IMR-90 (cell line): Measurements from ENCODE around the gene SNX2. TPM values are rescaled to one million over a fixed set of nuclear protein-coding genes. Genes with fewer than 3 reads are reported as not detected.

Source experiments
- ATAC-seq: fragments of 200-7000 bp; cut with Tn5 transposase; 2 replicates; pipeline ENCODE4 v1.9.1; 2020; ENCODE audit warnings: low read depth, mild to moderate bottlenecking, moderate library complexity
- BruUV-seq: library from RNA; stranded (reverse); fragments of 400-500 nt; replicated peaks from 2 replicates; lab custom pipeline; 2021; lab: Mats Ljungman, UMichigan
- CTCF ChIA-PET: fragments of 300-600 bp; formaldehyde crosslinking; extraction: SDS; loops from one replicate; lab custom pipeline; 2021; ENCODE audit warnings: antibody characterized with exemption; lab: Yijun Ruan, JAX
- POLR2A ChIA-PET: fragments of 300-600 bp; sonication (Branson Sonifier 250); formaldehyde crosslinking; loops from one replicate; lab custom pipeline; 2022; ENCODE audit warnings: antibody characterized with exemption; ENCODE audit not compliant: unreplicated experiment; lab: Charles Lee
- DNase-seq: peaks from one replicate; pipeline ENCODE4 v3.0.0; 2013
- H2AFZ ChIP-seq: replicated peaks from 2 replicates; pipeline ENCODE3; 2013; ENCODE audit warnings: low read length, mild to moderate bottlenecking; ENCODE audit not compliant: poor library complexity
- H2AK5ac ChIP-seq: 2 replicates; pipeline ENCODE4 v1.6.1; 2013; ENCODE audit warnings: low read depth, low read length, inconsistent platforms
- H2AK9ac ChIP-seq: replicated peaks from 2 replicates; pipeline ENCODE3; 2013; ENCODE audit warnings: mild to moderate bottlenecking, low read depth, low read length, moderate library complexity; ENCODE audit not compliant: poor library complexity
- H2BK120ac ChIP-seq: 2 replicates; pipeline ENCODE4 v1.6.1; 2013; ENCODE audit warnings: low read depth, low read length, inconsistent platforms
- H2BK15ac ChIP-seq: 3 replicates; pipeline ENCODE4 v1.6.1; 2013; ENCODE audit warnings: low read depth, low read length, inconsistent platforms
- H2BK20ac ChIP-seq: 2 replicates; pipeline ENCODE4 v1.6.1; 2013; ENCODE audit warnings: low read depth, mild to moderate bottlenecking, inconsistent platforms, low read length, moderate library complexity
- H2BK5ac ChIP-seq: 2 replicates; pipeline ENCODE4 v1.6.1; 2013; ENCODE audit warnings: mild to moderate bottlenecking, low read depth, low read length, inconsistent platforms; ENCODE audit not compliant: poor library complexity, severe bottlenecking
- H3K14ac ChIP-seq: replicated peaks from 2 replicates; pipeline ENCODE4 v1.6.1; 2013; ENCODE audit warnings: low read depth, low read length, inconsistent platforms
- H3K18ac ChIP-seq: 2 replicates; pipeline ENCODE4 v1.6.1; 2013; ENCODE audit warnings: low read depth, low read length, control low read depth
- H3K23ac ChIP-seq: 2 replicates; pipeline ENCODE4 v1.6.1; 2013; ENCODE audit warnings: low read depth, low read length, inconsistent platforms
- H3K27ac ChIP-seq: 2 replicates; pipeline ENCODE4 v1.5.1; 2013; ENCODE audit warnings: mild to moderate bottlenecking, control low read depth, low read length; ENCODE audit not compliant: insufficient read depth
- H3K27me3 ChIP-seq: 2 replicates; pipeline ENCODE4 v1.6.1; 2013; ENCODE audit warnings: low read length; ENCODE audit not compliant: control insufficient read depth, insufficient read depth
- H3K36me3 ChIP-seq: 2 replicates; pipeline ENCODE4 v1.6.1; 2013; ENCODE audit warnings: low read length, mixed read lengths; ENCODE audit not compliant: control insufficient read depth, insufficient read depth
- H3K4ac ChIP-seq: 2 replicates; pipeline ENCODE4 v1.6.1; 2013; ENCODE audit warnings: low read depth, low read length, inconsistent platforms
- H3K4me1 ChIP-seq: 2 replicates; pipeline ENCODE4 v1.6.1; 2013; ENCODE audit warnings: low read length, mixed read lengths; ENCODE audit not compliant: control insufficient read depth, insufficient read depth
- H3K4me2 ChIP-seq: 2 replicates; pipeline ENCODE4 v1.6.1; 2013; ENCODE audit warnings: low read depth, mild to moderate bottlenecking, control low read depth, low read length, moderate library complexity
- H3K4me3 ChIP-seq: 2 replicates; pipeline ENCODE4 v1.5.1; 2013; ENCODE audit warnings: low read depth, mild to moderate bottlenecking, control low read depth, low read length, moderate library complexity; ENCODE audit not compliant: insufficient read depth
- H3K56ac ChIP-seq: 2 replicates; pipeline ENCODE4 v1.6.1; 2013; ENCODE audit warnings: low read length, inconsistent platforms; ENCODE audit not compliant: insufficient read depth; ENCODE audit errors: extremely low read depth
- H3K79me1 ChIP-seq, 2 experiments: 2 replicates each; pipeline ENCODE4 v1.6.1; 2013; ENCODE audit warnings: low read length in 2 of 2, inconsistent platforms in 1 of 2, low read depth in 1 of 2
- H3K9ac ChIP-seq: 2 replicates; pipeline ENCODE4 v1.6.1; 2013; ENCODE audit warnings: low read depth, low read length, control low read depth
- H3K9me1 ChIP-seq: 2 replicates; pipeline ENCODE4 v1.6.1; 2013; ENCODE audit warnings: low read length, inconsistent platforms; ENCODE audit not compliant: insufficient read depth
- H3K9me3 ChIP-seq: 2 replicates; pipeline ENCODE4 v1.6.1; 2013; ENCODE audit warnings: low read length; ENCODE audit not compliant: control insufficient read depth, insufficient read depth
- H4K20me1 ChIP-seq: 2 replicates; pipeline ENCODE4 v1.6.1; 2013; ENCODE audit warnings: low read length, inconsistent platforms; ENCODE audit not compliant: insufficient read depth
- H4K5ac ChIP-seq: 2 replicates; pipeline ENCODE4 v1.6.1; 2013; ENCODE audit warnings: mild to moderate bottlenecking, low read depth, low read length, control low read depth
- H4K8ac ChIP-seq, 2 experiments: 2 replicates each; pipeline ENCODE4 v1.6.1; 2013; ENCODE audit warnings: low read depth in 2 of 2, low read length in 2 of 2, control low read depth in 1 of 2, inconsistent platforms in 1 of 2
- H4K91ac ChIP-seq: 2 replicates; pipeline ENCODE4 v1.6.1; 2013; ENCODE audit warnings: low read depth, low read length, inconsistent platforms; ENCODE audit not compliant: insufficient read depth
- BHLHE40 ChIP-seq: fragments of 150-350 bp; IDR thresholded peaks from 2 replicates; pipeline ENCODE4 v1.6.1; 2016; ENCODE audit warnings: mild to moderate bottlenecking, low read depth, low read length
- CEBPB ChIP-seq: IDR thresholded peaks from 2 replicates; pipeline ENCODE4 v1.6.1; 2012; ENCODE audit warnings: low read depth, low read length, improper control_type of control experiment
- CHD1 ChIP-seq: IDR thresholded peaks from 2 replicates; pipeline ENCODE4 v1.6.1; 2012; ENCODE audit warnings: low read depth, low read length, improper control_type of control experiment
- ELK1 ChIP-seq: fragments of 150-350 bp; IDR thresholded peaks from 2 replicates; pipeline ENCODE4 v1.6.1; 2016; ENCODE audit warnings: low read depth, mild to moderate bottlenecking, low read length, moderate library complexity, borderline replicate concordance
- FOS ChIP-seq: fragments of 150-350 bp; IDR thresholded peaks from 2 replicates; pipeline ENCODE4 v1.6.1; 2016; ENCODE audit warnings: low read depth, low read length
- MAFK ChIP-seq: IDR thresholded peaks from 2 replicates; pipeline ENCODE4 v1.6.1; 2012; ENCODE audit warnings: low read depth, low read length, improper control_type of control experiment
- MAZ ChIP-seq: IDR thresholded peaks from 2 replicates; pipeline ENCODE4 v1.6.1; 2012; ENCODE audit warnings: low read depth, mild to moderate bottlenecking, low read length, improper control_type of control experiment, moderate library complexity, borderline replicate concordance
- MXI1 ChIP-seq: IDR thresholded peaks from 2 replicates; pipeline ENCODE4 v1.6.1; 2012; ENCODE audit warnings: low read depth, mild to moderate bottlenecking, low read length, moderate library complexity, borderline replicate concordance
- NFE2L2 ChIP-seq: fragments of 150-350 bp; IDR thresholded peaks from 2 replicates; pipeline ENCODE4 v1.6.1; 2016; ENCODE audit warnings: low read depth, mild to moderate bottlenecking, low read length
- POLR2A ChIP-seq: IDR thresholded peaks from 2 replicates; pipeline ENCODE4 v1.6.1; 2012; ENCODE audit warnings: mild to moderate bottlenecking, low read depth, low read length
- RAD21 ChIP-seq: IDR thresholded peaks from 2 replicates; pipeline ENCODE4 v1.6.1; 2012; ENCODE audit warnings: low read length, improper control_type of control experiment
- RCOR1 ChIP-seq: IDR thresholded peaks from 2 replicates; pipeline ENCODE4 v1.6.1; 2012; ENCODE audit warnings: mild to moderate bottlenecking, low read length, improper control_type of control experiment; ENCODE audit not compliant: insufficient replicate concordance
- RFX5 ChIP-seq: IDR thresholded peaks from 2 replicates; pipeline ENCODE4 v1.8.0; 2012; ENCODE audit warnings: low read depth, mild to moderate bottlenecking, low read length, moderate library complexity
- SMC3 ChIP-seq: fragments of 150-350 bp; IDR thresholded peaks from 2 replicates; pipeline ENCODE4 v1.6.1; 2016; ENCODE audit warnings: low read depth, mild to moderate bottlenecking, antibody characterized with exemption, low read length, moderate library complexity
- WGBS, 2 experiments: methylation state at CpG; one replicate each; pipeline versions ENCODE4 v1.1.5 to v1.1.7; 2013; ENCODE audit warnings: missing lambda C conversion rate in 2 of 2; ENCODE audit not compliant: insufficient read length in 1 of 2; ENCODE audit errors: extremely low coverage in 2 of 2; 5-methylcytosine and 5-hydroxymethylcytosine counted together
- dilution Hi-C: fragments of 300-500 bp; cut with HindIII; formaldehyde crosslinking; loops from one replicate; pipeline ENCODE4 v1.14.3; 2018; ENCODE audit warnings: low sequenced_read_pairs; ENCODE audit not compliant: unreplicated experiment
- in situ Hi-C: fragments of 300-500 bp; cut with MboI; formaldehyde crosslinking; loops from 3 replicates; pipeline ENCODE4 v1.14.3; 2019; ENCODE audit warnings: low sequenced_read_pairs, inconsistent platforms, mixed read lengths
- intact Hi-C: fragments of 100-400 bp; cut with micrococcal nuclease; formaldehyde crosslinking; loops from 2 replicates; pipeline ENCODE4 v1.10.0; 2022
- polyA plus RNA-seq, 3 experiments: library from polyadenylated mRNA; depleted of rRNA; stranded (reverse); fragments of >200 nt; gene quantifications; 2 replicates each; pipeline ENCODE4 v1.2.3, GENCODE V29; 2012; ENCODE audit warnings: low replicate concordance in 1 of 3
- total RNA-seq: library from RNA; depleted of rRNA; stranded (reverse); fragments of >200 nt; gene quantifications from 2 replicates; pipeline ENCODE4 v1.2.3, GENCODE V29; 2012
- TF ChIP-seq, protein P1 (sequence below): fragments of 150-350 bp; IDR thresholded peaks from 2 replicates; pipeline ENCODE4 v1.6.1; 2017; ENCODE audit warnings: mild to moderate bottlenecking, antibody characterized with exemption, low read length, low read depth
- TF ChIP-seq, protein P2 (sequence below): conservative IDR thresholded peaks from 2 replicates; pipeline ENCODE4 v1.5.1; 2012; ENCODE audit warnings: mild to moderate bottlenecking, low read depth, low read length, improper control_type of control experiment

The SNX2 gene
- total and polyA plus RNA-seq, 2 of the 4 experiments (the other 2 are of a cell fraction) = 26.3 to 52.9 TPM

- Histone ChIP-seq H4K20me1 (no peaks in the 10 kb centered on the region), H2BK15ac (no peak overlapping the region), H3K36me3 (peaks cover 12% of the 10 kb centered on the region), H3K27me3 (no peaks in the 10 kb centered on the region), H3K4ac (no peak overlapping the region), H3K9me1 (no peaks in the 10 kb centered on the region), H3K9ac (no peak overlapping the region), H2AK5ac (no peak overlapping the region), H3K56ac (no peak overlapping the region), H3K4me1 (no peaks in the 10 kb centered on the region), H3K18ac (no peak overlapping the region), H3K23ac (no peak overlapping the region), H4K91ac (no peak overlapping the region), H3K9me3 (no peaks in the 10 kb centered on the region), H2AK9ac (no peak overlapping the region), H2BK120ac (no peak overlapping the region), H3K14ac (no peak overlapping the region), H3K4me3 (no peak overlapping the region), H4K8ac (no peak overlapping the region), H2AFZ (no peak overlapping the region), H4K5ac (no peak overlapping the region), H2BK20ac (no peak overlapping the region), H2BK5ac (no peak overlapping the region), H3K27ac (no peak overlapping the region), H3K4me2 (no peak overlapping the region), H3K79me1 (no peaks in the 10 kb centered on the region; a peak in 1 of 4 replicates)
- ChIA-PET CTCF (no interaction called here), POLR2A (no interaction called here)
- no CpG with 5 or more reads among the region's 2 CpGs for WGBS, 2 experiments
- intact Hi-C loops = no loop called here
- dilution Hi-C loops = no loop called here
- DNase-seq (peak; percentile 52), ATAC-seq (no peak)
- BruUV-seq = no TSS peak
- TF ChIP-seq POLR2A = no peak
- TF ChIP-seq, protein P1, sequence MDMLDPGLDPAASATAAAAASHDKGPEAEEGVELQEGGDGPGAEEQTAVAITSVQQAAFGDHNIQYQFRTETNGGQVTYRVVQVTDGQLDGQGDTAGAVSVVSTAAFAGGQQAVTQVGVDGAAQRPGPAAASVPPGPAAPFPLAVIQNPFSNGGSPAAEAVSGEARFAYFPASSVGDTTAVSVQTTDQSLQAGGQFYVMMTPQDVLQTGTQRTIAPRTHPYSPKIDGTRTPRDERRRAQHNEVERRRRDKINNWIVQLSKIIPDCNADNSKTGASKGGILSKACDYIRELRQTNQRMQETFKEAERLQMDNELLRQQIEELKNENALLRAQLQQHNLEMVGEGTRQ = no peak
- TF ChIP-seq CHD1 = no peak
- peak; percentile 37; the same call in 1 of the 2 replicates for TF ChIP-seq CEBPB
- no peak for TF ChIP-seq RAD21
- TF ChIP-seq ELK1 = no peak
- no peak for TF ChIP-seq MXI1
- no peak for TF ChIP-seq MAFK
- TF ChIP-seq RFX5 = no peak
- peak; percentile 4; the same call in 1 of the 2 replicates for TF ChIP-seq FOS
- TF ChIP-seq BHLHE40 = 0 out of 2 replicates have a peak, but pooled peaks have one; percentile 48
- no peak for TF ChIP-seq SMC3
- no peak for TF ChIP-seq MAZ
- TF ChIP-seq, protein P2, sequence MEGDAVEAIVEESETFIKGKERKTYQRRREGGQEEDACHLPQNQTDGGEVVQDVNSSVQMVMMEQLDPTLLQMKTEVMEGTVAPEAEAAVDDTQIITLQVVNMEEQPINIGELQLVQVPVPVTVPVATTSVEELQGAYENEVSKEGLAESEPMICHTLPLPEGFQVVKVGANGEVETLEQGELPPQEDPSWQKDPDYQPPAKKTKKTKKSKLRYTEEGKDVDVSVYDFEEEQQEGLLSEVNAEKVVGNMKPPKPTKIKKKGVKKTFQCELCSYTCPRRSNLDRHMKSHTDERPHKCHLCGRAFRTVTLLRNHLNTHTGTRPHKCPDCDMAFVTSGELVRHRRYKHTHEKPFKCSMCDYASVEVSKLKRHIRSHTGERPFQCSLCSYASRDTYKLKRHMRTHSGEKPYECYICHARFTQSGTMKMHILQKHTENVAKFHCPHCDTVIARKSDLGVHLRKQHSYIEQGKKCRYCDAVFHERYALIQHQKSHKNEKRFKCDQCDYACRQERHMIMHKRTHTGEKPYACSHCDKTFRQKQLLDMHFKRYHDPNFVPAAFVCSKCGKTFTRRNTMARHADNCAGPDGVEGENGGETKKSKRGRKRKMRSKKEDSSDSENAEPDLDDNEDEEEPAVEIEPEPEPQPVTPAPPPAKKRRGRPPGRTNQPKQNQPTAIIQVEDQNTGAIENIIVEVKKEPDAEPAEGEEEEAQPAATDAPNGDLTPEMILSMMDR = no peak
- TF ChIP-seq RCOR1 = no peak
- TF ChIP-seq NFE2L2 = no peak
- in situ Hi-C loops = no loop called here
Measured at GRCh38 chr5:122805481-122805880, 30.6 kb downstream of the SNX2 start.
